PFSK-1 (cell line): ENCODE data around the gene NRL.

Source experiments
- FOXP2 ChIP-seq: optimal IDR thresholded peaks from 2 replicates; pipeline ENCODE3; 2011; ENCODE audit warnings: borderline replicate concordance, control low read depth, inconsistent platforms; ENCODE audit not compliant: insufficient read depth; ENCODE audit errors: extremely low read length, extremely low read depth
- POLR2AphosphoS5 ChIP-seq: IDR thresholded peaks from 2 replicates; pipeline ENCODE4 v1.6.1; 2012; ENCODE audit warnings: low read depth, mild to moderate bottlenecking, control low read depth, low read length, moderate library complexity
- REST ChIP-seq, 2 experiments: IDR thresholded peaks; 2 replicates each; pipeline versions ENCODE4 v1.6.1 to v1.8.0; 2011 to 2012; ENCODE audit warnings: low read depth in 2 of 2, low read length in 2 of 2, control low read depth in 1 of 2, inconsistent platforms in 1 of 2, mild to moderate bottlenecking in 1 of 2, moderate library complexity in 1 of 2; ENCODE audit not compliant: insufficient read depth in 1 of 2
- SIN3A ChIP-seq: IDR thresholded peaks from 2 replicates; pipeline ENCODE4 v1.6.1; 2012; ENCODE audit warnings: mild to moderate bottlenecking, low read length, moderate library complexity, borderline replicate concordance; ENCODE audit not compliant: insufficient read depth
- TAF1 ChIP-seq: IDR thresholded peaks from 2 replicates; pipeline ENCODE4 v1.6.1; 2012; ENCODE audit warnings: low read length, control low read depth, borderline replicate concordance; ENCODE audit not compliant: insufficient read depth

The NRL gene

GRCh38 chr14:24116128-24116814, 1.5 kb upstream of the NRL start:
- TF ChIP-seq POLR2AphosphoS5 = no peak
- no peak for TF ChIP-seq REST (IDR thresholded peaks at IDR 0.05; ENCODE audit: insufficient read depth in 1 of 2, low read depth in 2 of 2, low read length in 2 of 2)
- TF ChIP-seq FOXP2 = no peak
- TF ChIP-seq SIN3A = no peak
- TF ChIP-seq TAF1 = no peak

- no peak for TF ChIP-seq SIN3A
- TF ChIP-seq POLR2AphosphoS5 = no peak
- TF ChIP-seq FOXP2 = no peak
- no peak for TF ChIP-seq TAF1
- no peak for TF ChIP-seq REST (IDR thresholded peaks at IDR 0.05; ENCODE audit: insufficient read depth in 1 of 2, low read depth in 2 of 2, low read length in 2 of 2)
Observed at GRCh38 chr14:24115422-24116127, 826 bp upstream of the NRL start.

- TF ChIP-seq TAF1 = peak; percentile 48; the same call in 1 of the 2 replicates
- TF ChIP-seq REST (IDR thresholded peaks at IDR 0.05; ENCODE audit: insufficient read depth in 1 of 2, low read depth in 2 of 2, low read length in 2 of 2) = no peak
- peak; percentile 64; the same call in 1 of the 2 replicates for TF ChIP-seq SIN3A
- no peak for TF ChIP-seq FOXP2
- TF ChIP-seq POLR2AphosphoS5 = peak; percentile 65
Observed at GRCh38 chr14:24113801-24114531, 783 bp downstream of the NRL start.

- TF ChIP-seq SIN3A (no peak), FOXP2 (no peak), REST (IDR thresholded peaks at IDR 0.05; ENCODE audit: insufficient read depth in 1 of 2, low read depth in 2 of 2, low read length in 2 of 2) (no peak), TAF1 (no peak), POLR2AphosphoS5 (no peak)
Observed at GRCh38 chr14:24113379-24113800, 1.4 kb downstream of the NRL start.
